IMR-90 (cell line): ENCODE measurements around the gene SPDYE1. TPM values are rescaled to one million over a fixed set of nuclear protein-coding genes. Genes with fewer than 3 reads are reported as not detected.

Source experiments
- ATAC-seq: fragments of 200-7000 bp; cut with Tn5 transposase; 2 replicates; pipeline ENCODE4 v1.9.1; 2020; ENCODE audit warnings: low read depth, mild to moderate bottlenecking, moderate library complexity
- BruUV-seq: library from RNA; stranded (reverse); fragments of 400-500 nt; replicated peaks from 2 replicates; lab custom pipeline; 2021; lab: Mats Ljungman, UMichigan
- CTCF ChIA-PET: fragments of 300-600 bp; formaldehyde crosslinking; extraction: SDS; loops from one replicate; lab custom pipeline; 2021; ENCODE audit warnings: antibody characterized with exemption; lab: Yijun Ruan, JAX
- POLR2A ChIA-PET: fragments of 300-600 bp; sonication (Branson Sonifier 250); formaldehyde crosslinking; loops from one replicate; lab custom pipeline; 2022; ENCODE audit warnings: antibody characterized with exemption; ENCODE audit not compliant: unreplicated experiment; lab: Charles Lee
- DNase-seq: peaks from one replicate; pipeline ENCODE4 v3.0.0; 2013
- H2AFZ ChIP-seq: replicated peaks from 2 replicates; pipeline ENCODE3; 2013; ENCODE audit warnings: low read length, mild to moderate bottlenecking; ENCODE audit not compliant: poor library complexity
- H2AK5ac ChIP-seq: 2 replicates; pipeline ENCODE4 v1.6.1; 2013; ENCODE audit warnings: low read depth, low read length, inconsistent platforms
- H2AK9ac ChIP-seq: replicated peaks from 2 replicates; pipeline ENCODE3; 2013; ENCODE audit warnings: mild to moderate bottlenecking, low read depth, low read length, moderate library complexity; ENCODE audit not compliant: poor library complexity
- H2BK120ac ChIP-seq: 2 replicates; pipeline ENCODE4 v1.6.1; 2013; ENCODE audit warnings: low read depth, low read length, inconsistent platforms
- H2BK15ac ChIP-seq: 3 replicates; pipeline ENCODE4 v1.6.1; 2013; ENCODE audit warnings: low read depth, low read length, inconsistent platforms
- H2BK20ac ChIP-seq: 2 replicates; pipeline ENCODE4 v1.6.1; 2013; ENCODE audit warnings: low read depth, mild to moderate bottlenecking, inconsistent platforms, low read length, moderate library complexity
- H2BK5ac ChIP-seq: 2 replicates; pipeline ENCODE4 v1.6.1; 2013; ENCODE audit warnings: mild to moderate bottlenecking, low read depth, low read length, inconsistent platforms; ENCODE audit not compliant: poor library complexity, severe bottlenecking
- H3K14ac ChIP-seq: replicated peaks from 2 replicates; pipeline ENCODE4 v1.6.1; 2013; ENCODE audit warnings: low read depth, low read length, inconsistent platforms
- H3K18ac ChIP-seq: 2 replicates; pipeline ENCODE4 v1.6.1; 2013; ENCODE audit warnings: low read depth, low read length, control low read depth
- H3K23ac ChIP-seq: 2 replicates; pipeline ENCODE4 v1.6.1; 2013; ENCODE audit warnings: low read depth, low read length, inconsistent platforms
- H3K27ac ChIP-seq: 2 replicates; pipeline ENCODE4 v1.5.1; 2013; ENCODE audit warnings: mild to moderate bottlenecking, control low read depth, low read length; ENCODE audit not compliant: insufficient read depth
- H3K27me3 ChIP-seq: 2 replicates; pipeline ENCODE4 v1.6.1; 2013; ENCODE audit warnings: low read length; ENCODE audit not compliant: control insufficient read depth, insufficient read depth
- H3K36me3 ChIP-seq: 2 replicates; pipeline ENCODE4 v1.6.1; 2013; ENCODE audit warnings: low read length, mixed read lengths; ENCODE audit not compliant: control insufficient read depth, insufficient read depth
- H3K4ac ChIP-seq: 2 replicates; pipeline ENCODE4 v1.6.1; 2013; ENCODE audit warnings: low read depth, low read length, inconsistent platforms
- H3K4me1 ChIP-seq: 2 replicates; pipeline ENCODE4 v1.6.1; 2013; ENCODE audit warnings: low read length, mixed read lengths; ENCODE audit not compliant: control insufficient read depth, insufficient read depth
- H3K4me2 ChIP-seq: 2 replicates; pipeline ENCODE4 v1.6.1; 2013; ENCODE audit warnings: low read depth, mild to moderate bottlenecking, control low read depth, low read length, moderate library complexity
- H3K4me3 ChIP-seq: 2 replicates; pipeline ENCODE4 v1.5.1; 2013; ENCODE audit warnings: low read depth, mild to moderate bottlenecking, control low read depth, low read length, moderate library complexity; ENCODE audit not compliant: insufficient read depth
- H3K56ac ChIP-seq: 2 replicates; pipeline ENCODE4 v1.6.1; 2013; ENCODE audit warnings: low read length, inconsistent platforms; ENCODE audit not compliant: insufficient read depth; ENCODE audit errors: extremely low read depth
- H3K79me1 ChIP-seq, 2 experiments: 2 replicates each; pipeline ENCODE4 v1.6.1; 2013; ENCODE audit warnings: low read length in 2 of 2, inconsistent platforms in 1 of 2, low read depth in 1 of 2
- H3K9ac ChIP-seq: 2 replicates; pipeline ENCODE4 v1.6.1; 2013; ENCODE audit warnings: low read depth, low read length, control low read depth
- H3K9me1 ChIP-seq: 2 replicates; pipeline ENCODE4 v1.6.1; 2013; ENCODE audit warnings: low read length, inconsistent platforms; ENCODE audit not compliant: insufficient read depth
- H3K9me3 ChIP-seq: 2 replicates; pipeline ENCODE4 v1.6.1; 2013; ENCODE audit warnings: low read length; ENCODE audit not compliant: control insufficient read depth, insufficient read depth
- H4K20me1 ChIP-seq: 2 replicates; pipeline ENCODE4 v1.6.1; 2013; ENCODE audit warnings: low read length, inconsistent platforms; ENCODE audit not compliant: insufficient read depth
- H4K5ac ChIP-seq: 2 replicates; pipeline ENCODE4 v1.6.1; 2013; ENCODE audit warnings: mild to moderate bottlenecking, low read depth, low read length, control low read depth
- H4K8ac ChIP-seq, 2 experiments: 2 replicates each; pipeline ENCODE4 v1.6.1; 2013; ENCODE audit warnings: low read depth in 2 of 2, low read length in 2 of 2, control low read depth in 1 of 2, inconsistent platforms in 1 of 2
- H4K91ac ChIP-seq: 2 replicates; pipeline ENCODE4 v1.6.1; 2013; ENCODE audit warnings: low read depth, low read length, inconsistent platforms; ENCODE audit not compliant: insufficient read depth
- BHLHE40 ChIP-seq: fragments of 150-350 bp; IDR thresholded peaks from 2 replicates; pipeline ENCODE4 v1.6.1; 2016; ENCODE audit warnings: mild to moderate bottlenecking, low read depth, low read length
- CEBPB ChIP-seq: IDR thresholded peaks from 2 replicates; pipeline ENCODE4 v1.6.1; 2012; ENCODE audit warnings: low read depth, low read length, improper control_type of control experiment
- CHD1 ChIP-seq: IDR thresholded peaks from 2 replicates; pipeline ENCODE4 v1.6.1; 2012; ENCODE audit warnings: low read depth, low read length, improper control_type of control experiment
- FOS ChIP-seq: fragments of 150-350 bp; IDR thresholded peaks from 2 replicates; pipeline ENCODE4 v1.6.1; 2016; ENCODE audit warnings: low read depth, low read length
- MAZ ChIP-seq: IDR thresholded peaks from 2 replicates; pipeline ENCODE4 v1.6.1; 2012; ENCODE audit warnings: low read depth, mild to moderate bottlenecking, low read length, improper control_type of control experiment, moderate library complexity, borderline replicate concordance
- MXI1 ChIP-seq: IDR thresholded peaks from 2 replicates; pipeline ENCODE4 v1.6.1; 2012; ENCODE audit warnings: low read depth, mild to moderate bottlenecking, low read length, moderate library complexity, borderline replicate concordance
- NFE2L2 ChIP-seq: fragments of 150-350 bp; IDR thresholded peaks from 2 replicates; pipeline ENCODE4 v1.6.1; 2016; ENCODE audit warnings: low read depth, mild to moderate bottlenecking, low read length
- POLR2A ChIP-seq: IDR thresholded peaks from 2 replicates; pipeline ENCODE4 v1.6.1; 2012; ENCODE audit warnings: mild to moderate bottlenecking, low read depth, low read length
- RAD21 ChIP-seq: IDR thresholded peaks from 2 replicates; pipeline ENCODE4 v1.6.1; 2012; ENCODE audit warnings: low read length, improper control_type of control experiment
- RCOR1 ChIP-seq: IDR thresholded peaks from 2 replicates; pipeline ENCODE4 v1.6.1; 2012; ENCODE audit warnings: mild to moderate bottlenecking, low read length, improper control_type of control experiment; ENCODE audit not compliant: insufficient replicate concordance
- RFX5 ChIP-seq: IDR thresholded peaks from 2 replicates; pipeline ENCODE4 v1.8.0; 2012; ENCODE audit warnings: low read depth, mild to moderate bottlenecking, low read length, moderate library complexity
- SMC3 ChIP-seq: fragments of 150-350 bp; IDR thresholded peaks from 2 replicates; pipeline ENCODE4 v1.6.1; 2016; ENCODE audit warnings: low read depth, mild to moderate bottlenecking, antibody characterized with exemption, low read length, moderate library complexity
- WGBS, 2 experiments: methylation state at CpG; one replicate each; pipeline versions ENCODE4 v1.1.5 to v1.1.7; 2013; ENCODE audit warnings: missing lambda C conversion rate in 2 of 2; ENCODE audit not compliant: insufficient read length in 1 of 2; ENCODE audit errors: extremely low coverage in 2 of 2; 5-methylcytosine and 5-hydroxymethylcytosine counted together
- dilution Hi-C: fragments of 300-500 bp; cut with HindIII; formaldehyde crosslinking; loops from one replicate; pipeline ENCODE4 v1.14.3; 2018; ENCODE audit warnings: low sequenced_read_pairs; ENCODE audit not compliant: unreplicated experiment
- in situ Hi-C: fragments of 300-500 bp; cut with MboI; formaldehyde crosslinking; loops from 3 replicates; pipeline ENCODE4 v1.14.3; 2019; ENCODE audit warnings: low sequenced_read_pairs, inconsistent platforms, mixed read lengths
- intact Hi-C: fragments of 100-400 bp; cut with micrococcal nuclease; formaldehyde crosslinking; loops from 2 replicates; pipeline ENCODE4 v1.10.0; 2022
- polyA plus RNA-seq, 3 experiments: library from polyadenylated mRNA; depleted of rRNA; stranded (reverse); fragments of >200 nt; gene quantifications; 2 replicates each; pipeline ENCODE4 v1.2.3, GENCODE V29; 2012; ENCODE audit warnings: low replicate concordance in 1 of 3
- total RNA-seq: library from RNA; depleted of rRNA; stranded (reverse); fragments of >200 nt; gene quantifications from 2 replicates; pipeline ENCODE4 v1.2.3, GENCODE V29; 2012
- TF ChIP-seq, protein P1 (sequence below): conservative IDR thresholded peaks from 2 replicates; pipeline ENCODE4 v1.5.1; 2012; ENCODE audit warnings: mild to moderate bottlenecking, low read depth, low read length, improper control_type of control experiment
- TF ChIP-seq, protein P2 (sequence below): fragments of 150-350 bp; IDR thresholded peaks from 2 replicates; pipeline ENCODE4 v1.6.1; 2017; ENCODE audit warnings: mild to moderate bottlenecking, antibody characterized with exemption, low read length, low read depth
- TF ChIP-seq, protein P3 (sequence below): fragments of 150-350 bp; IDR thresholded peaks from 2 replicates; pipeline ENCODE4 v1.6.1; 2016; ENCODE audit warnings: low read depth, mild to moderate bottlenecking, low read length, moderate library complexity, borderline replicate concordance

The SPDYE1 gene
- total and polyA plus RNA-seq, 2 of the 4 experiments (the other 2 are of a cell fraction): not detected

DNA sequence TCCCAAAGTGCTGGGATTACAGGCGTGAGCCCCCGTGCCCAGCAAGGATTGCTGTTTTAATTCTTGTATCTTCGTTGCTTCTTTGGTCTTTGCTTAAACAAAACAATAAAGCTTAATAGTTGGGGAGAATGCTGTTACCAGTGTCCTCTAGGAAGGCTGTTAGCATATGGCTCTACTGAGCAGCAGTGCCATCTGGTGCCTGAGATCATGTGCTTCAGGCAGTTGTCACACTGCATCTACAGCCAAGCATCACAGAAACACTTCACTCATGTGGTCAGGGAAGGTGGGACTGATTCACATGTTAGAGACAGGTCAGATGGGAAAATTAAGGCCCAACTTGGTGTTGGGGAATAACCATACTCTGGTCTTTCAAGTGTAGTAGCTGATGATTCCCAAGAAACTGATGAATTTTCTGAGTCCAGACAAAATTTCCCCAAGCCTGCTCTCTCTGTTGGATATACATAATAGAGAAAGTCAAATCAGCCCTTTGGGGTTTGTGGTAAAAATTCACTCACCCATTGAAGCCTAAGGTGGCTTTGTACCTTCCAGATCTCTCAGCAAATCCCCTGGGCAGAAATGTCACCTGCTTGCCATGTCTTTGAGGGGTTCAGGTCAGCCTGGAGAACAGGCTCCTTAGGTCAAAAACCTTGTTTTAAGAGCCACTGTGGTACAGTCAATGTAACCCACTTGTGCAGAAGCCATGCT, 43.0 kb upstream of the SPDYE1 start:
- ATAC-seq: peak; percentile 94
- Histone ChIP-seq H3K14ac (no peak overlapping the region), H3K9me1 (no peaks in the 10 kb centered on the region), H2BK5ac (no peak overlapping the region), H2AK5ac (no peak overlapping the region), H4K5ac (no peak overlapping the region), H2BK15ac (no peak overlapping the region), H3K79me1 (no peaks in the 10 kb centered on the region), H3K23ac (no peak overlapping the region), H2BK20ac (no peak overlapping the region), H3K56ac (no peak overlapping the region), H2AK9ac (no peak overlapping the region), H3K4me2 (no peak overlapping the region), H3K9ac (no peak overlapping the region), H2AFZ (peak overlapping the region; percentile 35), H3K18ac (no peak overlapping the region), H3K36me3 (peaks cover 13% of the 10 kb centered on the region), H3K4me1 (no peaks in the 10 kb centered on the region), H2BK120ac (no peak overlapping the region), H3K27me3 (no peaks in the 10 kb centered on the region), H4K20me1 (no peaks in the 10 kb centered on the region), H4K91ac (no peak overlapping the region), H3K9me3 (no peaks in the 10 kb centered on the region), H4K8ac (no peak overlapping the region), H3K27ac (no peak overlapping the region), H3K4ac (no peak overlapping the region), H3K4me3 (no peak overlapping the region)
- in situ Hi-C loops: no loop called here
- dilution Hi-C loops: no loop called here
- BruUV-seq: no TSS peak
- POLR2A ChIA-PET: no interaction called here
- no CpG with 5 or more reads among the region's 3 CpGs for WGBS, 2 experiments
- peak; percentile 75 for DNase-seq
- intact Hi-C loops: loop anchor here (5.0 kb wide), 1 partner anchor 82 kb away; no protein-coding TSS in a partner anchor
- CTCF ChIA-PET: interaction anchor here (0.5 to 1.1 kb wide), 3 partner anchors 11 to 249 kb away, joined by 3 to 4 read pairs (median 3); no protein-coding TSS in a partner anchor
- TF ChIP-seq RFX5 (no peak), MXI1 (no peak), CHD1 (no peak), RAD21 (peak; percentile 80), CEBPB (no peak), NFE2L2 (no peak), RCOR1 (no peak), MAZ (no peak), BHLHE40 (no peak), POLR2A (no peak), FOS (no peak), SMC3 (peak; percentile 62)
- TF ChIP-seq, protein P1, sequence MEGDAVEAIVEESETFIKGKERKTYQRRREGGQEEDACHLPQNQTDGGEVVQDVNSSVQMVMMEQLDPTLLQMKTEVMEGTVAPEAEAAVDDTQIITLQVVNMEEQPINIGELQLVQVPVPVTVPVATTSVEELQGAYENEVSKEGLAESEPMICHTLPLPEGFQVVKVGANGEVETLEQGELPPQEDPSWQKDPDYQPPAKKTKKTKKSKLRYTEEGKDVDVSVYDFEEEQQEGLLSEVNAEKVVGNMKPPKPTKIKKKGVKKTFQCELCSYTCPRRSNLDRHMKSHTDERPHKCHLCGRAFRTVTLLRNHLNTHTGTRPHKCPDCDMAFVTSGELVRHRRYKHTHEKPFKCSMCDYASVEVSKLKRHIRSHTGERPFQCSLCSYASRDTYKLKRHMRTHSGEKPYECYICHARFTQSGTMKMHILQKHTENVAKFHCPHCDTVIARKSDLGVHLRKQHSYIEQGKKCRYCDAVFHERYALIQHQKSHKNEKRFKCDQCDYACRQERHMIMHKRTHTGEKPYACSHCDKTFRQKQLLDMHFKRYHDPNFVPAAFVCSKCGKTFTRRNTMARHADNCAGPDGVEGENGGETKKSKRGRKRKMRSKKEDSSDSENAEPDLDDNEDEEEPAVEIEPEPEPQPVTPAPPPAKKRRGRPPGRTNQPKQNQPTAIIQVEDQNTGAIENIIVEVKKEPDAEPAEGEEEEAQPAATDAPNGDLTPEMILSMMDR: peak; percentile 59
- TF ChIP-seq, protein P2, sequence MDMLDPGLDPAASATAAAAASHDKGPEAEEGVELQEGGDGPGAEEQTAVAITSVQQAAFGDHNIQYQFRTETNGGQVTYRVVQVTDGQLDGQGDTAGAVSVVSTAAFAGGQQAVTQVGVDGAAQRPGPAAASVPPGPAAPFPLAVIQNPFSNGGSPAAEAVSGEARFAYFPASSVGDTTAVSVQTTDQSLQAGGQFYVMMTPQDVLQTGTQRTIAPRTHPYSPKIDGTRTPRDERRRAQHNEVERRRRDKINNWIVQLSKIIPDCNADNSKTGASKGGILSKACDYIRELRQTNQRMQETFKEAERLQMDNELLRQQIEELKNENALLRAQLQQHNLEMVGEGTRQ: peak; percentile 16; the same call in 1 of the 2 replicates
- TF ChIP-seq, protein P3, sequence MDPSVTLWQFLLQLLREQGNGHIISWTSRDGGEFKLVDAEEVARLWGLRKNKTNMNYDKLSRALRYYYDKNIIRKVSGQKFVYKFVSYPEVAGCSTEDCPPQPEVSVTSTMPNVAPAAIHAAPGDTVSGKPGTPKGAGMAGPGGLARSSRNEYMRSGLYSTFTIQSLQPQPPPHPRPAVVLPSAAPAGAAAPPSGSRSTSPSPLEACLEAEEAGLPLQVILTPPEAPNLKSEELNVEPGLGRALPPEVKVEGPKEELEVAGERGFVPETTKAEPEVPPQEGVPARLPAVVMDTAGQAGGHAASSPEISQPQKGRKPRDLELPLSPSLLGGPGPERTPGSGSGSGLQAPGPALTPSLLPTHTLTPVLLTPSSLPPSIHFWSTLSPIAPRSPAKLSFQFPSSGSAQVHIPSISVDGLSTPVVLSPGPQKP: no peak
